ENCODE results near the gene AMPH. TPM values are rescaled to one million over a fixed set of nuclear protein-coding genes. Genes with fewer than 3 reads are reported as not detected.

Gene AMPH
- polyA plus RNA-seq, 1 donor (not counting 4 experiments of a cell fraction or from before 2014, with no cell fraction given), result not detected

GRCh38 chr7:38492010-38492409 is 139.2 kb downstream of the AMPH start:
- FAIRE-seq (no peak), DNase-seq (ENCODE audit: low read depth, low spot score) (no peak)
- TF ChIP-seq CTCF (optimal IDR thresholded peaks at IDR 0.05 in 1 of 3, IDR thresholded peaks at IDR 0.05 in 1 of 3, conservative IDR thresholded peaks at IDR 0.05 in 1 of 3; ENCODE audit: extremely low read depth in 1 of 3, insufficient read depth in 2 of 3, low read length in 3 of 3) (no peak), EZH2 (IDR thresholded peaks at IDR 0.05; ENCODE audit: low read length) (no peak)
- H3K27ac ChIP-seq (ENCODE audit: control insufficient read depth, insufficient read depth, low read length), result no peak overlapping the region
- H3K79me2 ChIP-seq (ENCODE audit: control insufficient read depth, insufficient read depth, low read length), result no peaks in the 10 kb centered on the region
- no peaks in the 10 kb centered on the region for H4K20me1 ChIP-seq (ENCODE audit: control insufficient read depth, extremely low read depth, insufficient read depth, low read length)
- no peaks in the 10 kb centered on the region for H3K9me3 ChIP-seq (ENCODE audit: control insufficient read depth, low read depth, low read length)
- H3K4me1 ChIP-seq (ENCODE audit: control insufficient read depth, extremely low read depth, insufficient read depth, low read length), result no peaks in the 10 kb centered on the region
- no peaks in the 10 kb centered on the region for H3K27me3 ChIP-seq (ENCODE audit: control insufficient read depth, extremely low read depth, insufficient read depth, low read length)
- no peak overlapping the region for H2AFZ ChIP-seq (ENCODE audit: control insufficient read depth, low read length)
- H3K9ac ChIP-seq (ENCODE audit: control insufficient read depth, extremely low read depth, insufficient read depth, low read length), result no peak overlapping the region
- dilution Hi-C loops (cut with MboI; ENCODE audit: extremely low pct_ligation_motif_present, low sequenced_read_pairs), result no loop called here
- no peak overlapping the region for H3K4me2 ChIP-seq (ENCODE audit: control insufficient read depth, extremely low read depth, insufficient read depth, low read depth, low read length)
- no peaks in the 10 kb centered on the region for H3K9me1 ChIP-seq (ENCODE audit: control insufficient read depth, extremely low read depth, insufficient read depth, low read length)
- no peak overlapping the region for H3K4me3 ChIP-seq (ENCODE audit: control insufficient read depth in 2 of 3, extremely low read depth in 1 of 3, insufficient read depth in 2 of 3, low read depth in 1 of 3, low read length in 3 of 3)
- no peaks in the 10 kb centered on the region for H3K36me3 ChIP-seq (ENCODE audit: control insufficient read depth in 2 of 2, extremely low read depth in 1 of 2, insufficient read depth in 2 of 2, low read length in 2 of 2)

GRCh38 chr7:38482521-38482920 is 148.7 kb downstream of the AMPH start:
- no peak for TF ChIP-seq CTCF (optimal IDR thresholded peaks at IDR 0.05 in 1 of 3, IDR thresholded peaks at IDR 0.05 in 1 of 3, conservative IDR thresholded peaks at IDR 0.05 in 1 of 3; ENCODE audit: extremely low read depth in 1 of 3, insufficient read depth in 2 of 3, low read length in 3 of 3)
- TF ChIP-seq EZH2 (IDR thresholded peaks at IDR 0.05; ENCODE audit: low read length), result no peak
- dilution Hi-C loops (cut with MboI; ENCODE audit: extremely low pct_ligation_motif_present, low sequenced_read_pairs), result no loop called here
- no peaks in the 10 kb centered on the region for H3K9me1 ChIP-seq (ENCODE audit: control insufficient read depth, extremely low read depth, insufficient read depth, low read length)
- DNase-seq (ENCODE audit: low read depth, low spot score) (no peak), FAIRE-seq (no peak)
- no peaks in the 10 kb centered on the region for H3K4me1 ChIP-seq (ENCODE audit: control insufficient read depth, extremely low read depth, insufficient read depth, low read length)
- H3K36me3 ChIP-seq (ENCODE audit: control insufficient read depth in 2 of 2, extremely low read depth in 1 of 2, insufficient read depth in 2 of 2, low read length in 2 of 2), result no peaks in the 10 kb centered on the region
- no peaks in the 10 kb centered on the region for H3K27me3 ChIP-seq (ENCODE audit: control insufficient read depth, extremely low read depth, insufficient read depth, low read length)
- no peak overlapping the region for H3K27ac ChIP-seq (ENCODE audit: control insufficient read depth, insufficient read depth, low read length)
- no peak overlapping the region for H3K9ac ChIP-seq (ENCODE audit: control insufficient read depth, extremely low read depth, insufficient read depth, low read length)
- H4K20me1 ChIP-seq (ENCODE audit: control insufficient read depth, extremely low read depth, insufficient read depth, low read length), result no peaks in the 10 kb centered on the region
- H3K4me2 ChIP-seq (ENCODE audit: control insufficient read depth, extremely low read depth, insufficient read depth, low read depth, low read length), result no peak overlapping the region
- H3K4me3 ChIP-seq (ENCODE audit: control insufficient read depth in 2 of 3, extremely low read depth in 1 of 3, insufficient read depth in 2 of 3, low read depth in 1 of 3, low read length in 3 of 3), result no peak overlapping the region
- H3K9me3 ChIP-seq (ENCODE audit: control insufficient read depth, low read depth, low read length), result no peaks in the 10 kb centered on the region
- no peak overlapping the region for H2AFZ ChIP-seq (ENCODE audit: control insufficient read depth, low read length)
- H3K79me2 ChIP-seq (ENCODE audit: control insufficient read depth, insufficient read depth, low read length), result no peaks in the 10 kb centered on the region
